GM08714 (cell line): Measurements from ENCODE around the gene MAD1L1.

Source experiments
- H3K4me3 ChIP-seq: fragments of 200-500 bp; sonication (Bioruptor generic); 2 replicates; pipeline ENCODE4 v1.5.1; 2014; ENCODE audit warnings: mild to moderate bottlenecking, low read length, inconsistent platforms
- ZNF274 ChIP-seq: IDR thresholded peaks from 2 replicates; pipeline ENCODE4 v1.6.1; 2012; ENCODE audit warnings: mild to moderate bottlenecking, low read depth, low read length

Gene MAD1L1

GRCh38 chr7:1954366-1955004, 278.3 kb downstream of the MAD1L1 start:
- TF ChIP-seq ZNF274 = no peak
- no peak overlapping the region for H3K4me3 ChIP-seq

GRCh38 chr7:1953199-1954190, 279.2 kb downstream of the MAD1L1 start:
- no peak for TF ChIP-seq ZNF274
- no peak overlapping the region for H3K4me3 ChIP-seq

GRCh38 chr7:1952781-1953180, 280.0 kb downstream of the MAD1L1 start:
- TF ChIP-seq ZNF274 = no peak
- H3K4me3 ChIP-seq = no peak overlapping the region

DNA sequence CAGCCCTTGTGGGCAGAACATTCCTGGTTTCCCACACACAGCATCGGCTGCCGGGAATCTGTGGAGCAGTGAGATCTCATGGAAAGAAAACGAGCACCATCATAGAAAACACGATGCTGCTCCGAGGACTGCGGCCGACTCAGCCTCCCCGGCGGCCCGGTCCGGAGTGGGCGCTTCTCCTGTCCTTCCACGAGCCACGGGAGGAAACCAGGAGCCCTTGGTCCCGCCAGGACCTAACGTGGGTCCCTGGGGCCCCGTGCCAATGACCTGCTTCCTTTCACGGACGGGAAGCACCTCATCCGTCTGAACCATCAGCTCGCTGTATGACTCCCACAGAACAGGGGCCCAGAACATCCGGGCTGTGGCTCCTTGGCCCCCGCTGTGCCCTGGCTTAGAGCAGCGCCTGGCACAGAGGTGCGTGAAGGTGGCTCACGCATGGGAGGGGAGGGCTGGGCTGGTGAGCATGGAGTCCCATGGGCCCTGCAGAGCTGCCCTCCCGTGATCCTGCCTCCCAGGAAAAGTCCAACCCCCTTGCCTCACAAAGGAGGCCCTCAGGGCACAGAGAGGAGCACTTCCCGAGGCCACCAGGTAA, 280.5 kb downstream of the MAD1L1 start:
- no peak for TF ChIP-seq ZNF274
- H3K4me3 ChIP-seq = no peak overlapping the region

DNA sequence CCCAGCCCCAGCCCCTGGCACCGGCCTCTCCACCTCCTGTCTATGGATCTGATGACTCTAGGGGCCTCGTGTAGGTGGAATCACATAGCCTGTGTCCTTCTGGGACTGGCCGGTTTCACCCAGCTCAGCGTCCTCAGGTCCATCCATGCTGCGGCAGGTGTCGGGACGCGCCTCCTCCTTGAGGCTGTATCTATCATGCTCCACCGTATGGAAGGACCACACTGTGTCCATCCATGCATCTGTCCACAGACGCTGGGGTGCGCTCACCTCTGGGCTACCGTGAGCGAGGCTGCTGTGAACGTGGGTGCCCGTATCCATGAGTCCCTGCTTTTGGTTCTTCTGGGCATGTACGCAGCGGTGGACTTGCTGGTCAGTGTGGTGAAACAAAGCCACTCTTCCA, 281.1 kb downstream of the MAD1L1 start:
- no peak overlapping the region for H3K4me3 ChIP-seq
- no peak for TF ChIP-seq ZNF274

- TF ChIP-seq ZNF274 = no peak
- no peak overlapping the region for H3K4me3 ChIP-seq
Measured at GRCh38 chr7:1951159-1951536, 281.6 kb downstream of the MAD1L1 start.

DNA sequence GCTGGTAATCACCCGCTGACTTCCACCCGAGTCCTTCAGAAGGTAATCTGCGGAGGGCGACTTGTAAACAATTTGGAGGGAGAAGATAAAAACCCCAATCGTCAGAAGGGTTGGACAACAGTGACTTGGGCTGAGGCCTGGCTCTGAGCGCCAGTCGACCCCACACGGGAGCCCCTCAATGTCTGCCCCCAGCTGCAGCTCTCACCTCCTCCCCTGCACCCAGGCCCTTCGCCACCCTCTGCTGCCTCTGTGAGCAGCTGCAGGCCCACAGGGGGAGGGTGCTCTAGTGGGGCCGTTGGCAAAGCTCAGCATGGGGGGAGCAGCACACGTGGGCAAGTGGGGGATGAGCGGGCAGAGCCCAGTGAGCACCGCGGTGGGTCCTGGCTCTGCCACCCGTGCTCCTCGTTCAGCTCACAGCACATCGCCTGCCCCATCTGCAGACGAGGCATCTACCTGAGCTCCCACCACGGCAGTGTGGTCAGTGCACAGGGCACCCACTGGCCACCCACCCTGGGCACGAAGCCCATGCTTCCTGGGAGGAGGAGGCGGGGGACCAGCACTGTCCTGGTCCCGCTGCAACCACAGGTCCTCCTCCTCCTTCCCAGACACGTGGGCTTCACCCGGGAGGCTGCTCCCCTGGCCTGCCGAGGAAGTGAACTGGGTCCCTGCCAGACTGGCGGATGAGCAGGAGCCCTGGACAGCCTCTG, 282.1 kb downstream of the MAD1L1 start:
- no peak overlapping the region for H3K4me3 ChIP-seq
- no peak for TF ChIP-seq ZNF274

- no peak for TF ChIP-seq ZNF274
- no peak overlapping the region for H3K4me3 ChIP-seq
Measured at GRCh38 chr7:1950066-1950451, 282.7 kb downstream of the MAD1L1 start.

- TF ChIP-seq ZNF274 = no peak
- no peak overlapping the region for H3K4me3 ChIP-seq
Measured at GRCh38 chr7:1949681-1950055, 283.1 kb downstream of the MAD1L1 start.

- no peak for TF ChIP-seq ZNF274
Measured at GRCh38 chr7:1948887-1949680, 283.7 kb downstream of the MAD1L1 start.

DNA sequence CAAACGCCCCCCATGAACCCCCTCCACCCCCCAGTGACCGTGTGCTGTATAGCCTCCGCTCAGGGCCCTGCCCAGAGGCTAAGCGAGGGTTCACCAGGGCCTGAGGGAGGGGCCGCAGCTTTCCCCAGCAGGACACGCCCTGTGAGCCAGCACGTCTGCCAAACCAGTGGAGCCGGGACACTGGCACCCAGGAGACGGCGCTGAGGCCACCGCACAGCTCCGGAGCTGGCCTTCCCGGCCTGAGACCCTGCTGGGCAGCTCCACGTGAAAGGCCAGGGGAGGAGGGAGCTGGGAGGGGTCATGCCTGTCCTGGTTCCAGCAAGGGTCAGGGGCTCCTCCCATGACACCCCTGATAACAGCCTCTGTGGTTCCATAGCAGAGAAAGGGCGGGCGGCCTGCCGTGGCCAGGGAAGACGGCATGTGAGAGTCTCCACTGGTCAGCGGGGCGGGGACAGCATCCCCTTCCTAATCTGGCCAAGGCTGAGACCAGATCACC, 284.4 kb downstream of the MAD1L1 start:
- TF ChIP-seq ZNF274 = no peak
- H3K4me3 ChIP-seq = no peak overlapping the region

More at GRCh38 chr7:1948887-1949680, 283.7 kb downstream of the MAD1L1 start:
- H3K4me3 ChIP-seq = no peak overlapping the region

DNA sequence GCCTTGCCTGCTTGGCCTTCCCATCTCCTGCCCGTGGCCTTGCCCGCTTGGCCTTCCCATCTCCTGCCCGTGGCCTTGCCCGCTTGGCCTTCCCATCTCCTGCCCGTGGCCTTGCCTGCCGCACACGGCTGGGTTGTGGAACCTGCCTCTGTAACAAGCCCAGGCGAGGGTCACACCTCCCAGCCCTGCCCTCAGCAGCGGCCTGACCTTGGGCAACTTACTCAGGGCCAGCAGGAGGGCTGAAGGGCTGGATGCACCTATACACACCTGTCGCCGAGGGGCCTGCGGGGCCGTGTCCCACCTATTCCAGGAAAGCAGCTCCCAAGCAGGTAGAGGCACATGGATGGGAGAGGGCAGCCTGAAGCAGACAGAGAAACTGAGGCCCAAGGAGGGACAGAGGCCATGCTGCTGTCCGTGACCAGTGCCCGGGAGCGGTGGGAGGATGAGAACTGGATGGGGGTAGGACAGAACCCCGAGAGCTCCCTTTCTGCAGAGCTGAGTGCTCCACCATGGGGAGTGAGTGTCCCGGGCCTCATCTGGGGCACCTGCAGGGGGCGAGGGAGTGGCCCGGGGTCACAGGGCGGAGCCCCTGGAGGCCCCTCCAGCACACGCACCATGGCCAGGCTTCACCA, 285.0 kb downstream of the MAD1L1 start:
- no peak for TF ChIP-seq ZNF274
- H3K4me3 ChIP-seq = no peak overlapping the region
